ENCODE measurements around the gene IGLON5.

Gene IGLON5

DNA sequence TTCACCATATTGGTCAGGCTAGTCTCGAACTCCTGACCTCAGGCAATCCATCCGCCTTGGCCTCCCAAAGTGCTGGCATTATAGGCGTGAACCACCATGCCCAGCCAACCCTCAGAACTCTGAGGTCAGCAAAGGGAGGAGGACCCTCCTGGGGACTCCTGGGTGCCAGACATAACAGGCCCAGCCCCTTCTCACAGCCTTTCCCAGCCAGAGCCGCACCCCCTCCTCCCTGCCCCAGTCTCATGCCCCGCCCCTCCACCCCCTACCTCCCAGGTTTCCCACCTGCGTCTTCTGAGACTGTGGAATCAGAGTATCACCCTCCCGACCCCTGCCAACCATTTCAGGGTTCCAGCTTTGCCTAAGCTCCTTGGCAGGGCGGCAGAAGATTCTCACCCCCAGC, 5.2 kb downstream of the IGLON5 start:
- TF ChIP-seq, protein P1, sequence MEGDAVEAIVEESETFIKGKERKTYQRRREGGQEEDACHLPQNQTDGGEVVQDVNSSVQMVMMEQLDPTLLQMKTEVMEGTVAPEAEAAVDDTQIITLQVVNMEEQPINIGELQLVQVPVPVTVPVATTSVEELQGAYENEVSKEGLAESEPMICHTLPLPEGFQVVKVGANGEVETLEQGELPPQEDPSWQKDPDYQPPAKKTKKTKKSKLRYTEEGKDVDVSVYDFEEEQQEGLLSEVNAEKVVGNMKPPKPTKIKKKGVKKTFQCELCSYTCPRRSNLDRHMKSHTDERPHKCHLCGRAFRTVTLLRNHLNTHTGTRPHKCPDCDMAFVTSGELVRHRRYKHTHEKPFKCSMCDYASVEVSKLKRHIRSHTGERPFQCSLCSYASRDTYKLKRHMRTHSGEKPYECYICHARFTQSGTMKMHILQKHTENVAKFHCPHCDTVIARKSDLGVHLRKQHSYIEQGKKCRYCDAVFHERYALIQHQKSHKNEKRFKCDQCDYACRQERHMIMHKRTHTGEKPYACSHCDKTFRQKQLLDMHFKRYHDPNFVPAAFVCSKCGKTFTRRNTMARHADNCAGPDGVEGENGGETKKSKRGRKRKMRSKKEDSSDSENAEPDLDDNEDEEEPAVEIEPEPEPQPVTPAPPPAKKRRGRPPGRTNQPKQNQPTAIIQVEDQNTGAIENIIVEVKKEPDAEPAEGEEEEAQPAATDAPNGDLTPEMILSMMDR (IDR thresholded peaks at IDR 0.05; ENCODE audit: low read depth, low read length) = no peak
- DNase-seq (ENCODE audit: low read depth, low spot score) = no peak
- in situ Hi-C loops (cut with HindIII; ENCODE audit: low sequenced_read_pairs) = no loop called here
- no peak overlapping the region for H3K4me3 ChIP-seq (ENCODE audit: low read depth, low read length)

DNA sequence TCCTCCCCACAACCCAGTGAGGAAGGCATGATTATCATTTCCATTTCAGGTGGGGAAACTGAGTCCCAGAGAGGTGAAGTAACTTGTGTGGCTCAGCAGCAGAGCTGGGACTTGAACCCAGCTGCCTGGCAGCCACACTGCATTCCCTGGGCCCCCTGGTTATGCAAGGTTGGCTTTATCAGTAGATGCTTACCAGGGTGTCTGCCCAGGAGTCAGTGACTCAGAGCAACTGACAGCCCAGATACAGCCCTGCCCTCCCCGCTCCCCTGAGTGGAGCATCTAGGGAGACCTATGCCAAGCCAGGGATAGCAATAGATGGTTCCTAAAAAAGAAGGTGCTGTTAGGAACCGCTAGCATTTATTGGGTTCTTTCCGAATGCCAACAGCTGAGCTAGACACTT, 5.9 kb downstream of the IGLON5 start:
- TF ChIP-seq, protein P1 (IDR thresholded peaks at IDR 0.05; ENCODE audit: low read depth, low read length) = no peak
- no peak for DNase-seq (ENCODE audit: low read depth, low spot score)
- no peak overlapping the region for H3K4me3 ChIP-seq (ENCODE audit: low read depth, low read length)
- in situ Hi-C loops (cut with HindIII; ENCODE audit: low sequenced_read_pairs) = no loop called here

GRCh38 chr19:51317968-51318367, 6.5 kb downstream of the IGLON5 start:
- in situ Hi-C loops (cut with HindIII; ENCODE audit: low sequenced_read_pairs) = no loop called here
- TF ChIP-seq, protein P1 (IDR thresholded peaks at IDR 0.05; ENCODE audit: low read depth, low read length) = no peak
- no peak for DNase-seq (ENCODE audit: low read depth, low spot score)
- H3K4me3 ChIP-seq (ENCODE audit: low read depth, low read length) = no peak overlapping the region

GRCh38 chr19:51318687-51319648, 7.5 kb downstream of the IGLON5 start:
- no peak for DNase-seq (ENCODE audit: low read depth, low spot score)
- in situ Hi-C loops (cut with HindIII; ENCODE audit: low sequenced_read_pairs) = no loop called here
- TF ChIP-seq, protein P1 (IDR thresholded peaks at IDR 0.05; ENCODE audit: low read depth, low read length) = no peak
- no peak overlapping the region for H3K4me3 ChIP-seq (ENCODE audit: low read depth, low read length)

DNA sequence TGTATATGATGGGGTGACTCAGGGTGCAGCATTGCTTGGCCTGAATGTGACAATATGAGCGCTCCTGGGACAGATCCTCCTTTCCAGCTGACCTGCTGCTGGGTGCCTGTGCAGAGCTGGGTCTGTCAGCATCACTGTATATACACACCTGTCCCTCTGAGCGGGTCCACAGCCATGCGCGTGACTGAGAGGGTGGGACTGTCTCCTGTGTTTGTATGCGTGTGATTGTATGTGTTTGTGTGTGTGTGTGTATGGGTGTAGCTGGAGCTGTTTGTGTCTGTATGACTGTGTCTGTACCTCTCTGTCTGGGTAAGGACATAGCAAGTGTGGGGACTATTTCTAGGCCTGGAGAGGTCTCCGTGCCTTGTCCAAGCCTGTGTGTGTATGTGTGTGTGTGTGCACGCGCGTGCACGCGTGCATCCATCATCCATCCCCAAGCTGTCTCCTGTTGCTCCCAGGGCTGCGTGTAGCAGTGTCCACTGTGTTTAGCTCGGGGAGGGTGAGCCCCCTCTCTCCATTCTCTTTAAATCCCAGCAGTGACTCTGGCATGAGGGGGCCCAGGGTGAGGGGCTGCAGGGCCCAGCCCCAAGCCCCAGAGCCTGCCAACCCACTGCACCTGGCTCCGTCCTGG, 8.3 kb downstream of the IGLON5 start:
- TF ChIP-seq, protein P1 (IDR thresholded peaks at IDR 0.05; ENCODE audit: low read depth, low read length) = no peak
- no peak overlapping the region for H3K4me3 ChIP-seq (ENCODE audit: low read depth, low read length)
- in situ Hi-C loops (cut with HindIII; ENCODE audit: low sequenced_read_pairs) = no loop called here
- no peak for DNase-seq (ENCODE audit: low read depth, low spot score)

DNA sequence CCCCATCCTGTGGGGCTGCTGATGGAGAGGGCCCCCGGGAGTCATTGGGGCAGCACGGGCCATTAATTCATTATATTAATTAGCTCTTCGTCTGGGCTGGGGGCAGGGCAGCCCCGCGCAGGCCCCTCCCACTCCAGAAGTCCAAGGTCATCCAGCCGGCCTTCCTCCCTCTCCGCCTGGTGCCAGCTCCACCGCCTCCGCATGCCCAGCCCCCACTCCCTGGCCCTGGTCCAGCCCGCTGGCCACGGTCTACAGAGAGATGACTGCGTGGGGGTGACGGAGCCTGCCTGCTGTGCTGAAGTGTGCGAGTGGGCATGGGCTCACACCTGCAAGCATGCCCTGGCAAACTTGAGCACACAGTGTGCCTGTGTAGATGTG, 8.8 kb downstream of the IGLON5 start:
- no peak for DNase-seq (ENCODE audit: low read depth, low spot score)
- H3K4me3 ChIP-seq (ENCODE audit: low read depth, low read length) = no peak overlapping the region
- TF ChIP-seq, protein P1 (IDR thresholded peaks at IDR 0.05; ENCODE audit: low read depth, low read length) = no peak
- in situ Hi-C loops (cut with HindIII; ENCODE audit: low sequenced_read_pairs) = no loop called here
